ENCODE results near the gene ARHGAP31.
"Not testable (repeated sequence)": the region's sequence is repeated elsewhere in the genome, so short reads cannot be mapped to it uniquely, and the experiment has no call there.

ARHGAP31 gene, protein sequence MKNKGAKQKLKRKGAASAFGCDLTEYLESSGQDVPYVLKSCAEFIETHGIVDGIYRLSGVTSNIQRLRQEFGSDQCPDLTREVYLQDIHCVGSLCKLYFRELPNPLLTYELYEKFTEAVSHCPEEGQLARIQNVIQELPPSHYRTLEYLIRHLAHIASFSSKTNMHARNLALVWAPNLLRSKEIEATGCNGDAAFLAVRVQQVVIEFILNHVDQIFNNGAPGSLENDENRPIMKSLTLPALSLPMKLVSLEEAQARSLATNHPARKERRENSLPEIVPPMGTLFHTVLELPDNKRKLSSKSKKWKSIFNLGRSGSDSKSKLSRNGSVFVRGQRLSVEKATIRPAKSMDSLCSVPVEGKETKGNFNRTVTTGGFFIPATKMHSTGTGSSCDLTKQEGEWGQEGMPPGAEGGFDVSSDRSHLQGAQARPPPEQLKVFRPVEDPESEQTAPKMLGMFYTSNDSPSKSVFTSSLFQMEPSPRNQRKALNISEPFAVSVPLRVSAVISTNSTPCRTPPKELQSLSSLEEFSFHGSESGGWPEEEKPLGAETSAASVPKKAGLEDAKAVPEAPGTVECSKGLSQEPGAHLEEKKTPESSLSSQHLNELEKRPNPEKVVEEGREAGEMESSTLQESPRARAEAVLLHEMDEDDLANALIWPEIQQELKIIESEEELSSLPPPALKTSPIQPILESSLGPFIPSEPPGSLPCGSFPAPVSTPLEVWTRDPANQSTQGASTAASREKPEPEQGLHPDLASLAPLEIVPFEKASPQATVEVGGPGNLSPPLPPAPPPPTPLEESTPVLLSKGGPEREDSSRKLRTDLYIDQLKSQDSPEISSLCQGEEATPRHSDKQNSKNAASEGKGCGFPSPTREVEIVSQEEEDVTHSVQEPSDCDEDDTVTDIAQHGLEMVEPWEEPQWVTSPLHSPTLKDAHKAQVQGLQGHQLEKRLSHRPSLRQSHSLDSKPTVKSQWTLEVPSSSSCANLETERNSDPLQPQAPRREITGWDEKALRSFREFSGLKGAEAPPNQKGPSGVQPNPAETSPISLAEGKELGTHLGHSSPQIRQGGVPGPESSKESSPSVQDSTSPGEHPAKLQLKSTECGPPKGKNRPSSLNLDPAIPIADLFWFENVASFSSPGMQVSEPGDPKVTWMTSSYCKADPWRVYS (N-terminal part only)
- total RNA-seq = 25.5 to 63.5 reads per million in 2 experiments

GRCh38 chr3:119293871-119294695 is at the start of gene ARHGAP31:
ARHGAP31 (plus strand) TSS chr3:119294383; CDS start chr3:119294905, 522 bp downstream.
- DNase-seq (ENCODE audit: low read depth) = peak; percentile 80

GRCh38 chr3:119245778-119246177 is 48.4 kb upstream of the ARHGAP31 start:
- no peak for DNase-seq (ENCODE audit: low read depth)

DNA sequence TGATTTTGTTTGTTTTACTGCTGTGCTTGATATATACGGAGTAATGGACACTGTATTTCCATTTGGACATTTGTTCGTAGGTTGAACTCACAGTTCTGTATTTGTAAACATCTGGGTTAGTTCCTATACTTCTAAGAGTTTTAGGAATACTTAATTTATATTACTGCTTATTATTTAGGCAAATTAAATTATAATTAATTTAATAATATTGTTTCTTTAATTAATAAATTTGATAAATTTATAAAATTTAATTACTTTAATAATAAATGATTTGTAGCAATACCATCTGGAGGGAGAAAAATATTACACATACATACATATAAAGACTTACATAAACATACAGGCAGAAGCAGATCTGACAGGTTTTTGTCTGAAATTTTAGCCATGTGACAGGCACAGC is 39.0 kb upstream of the ARHGAP31 start:
- DNase-seq (ENCODE audit: low read depth) = no peak

GRCh38 chr3:119257111-119257510 is 37.1 kb upstream of the ARHGAP31 start:
- no peak for DNase-seq (ENCODE audit: low read depth)

- no peak for DNase-seq (ENCODE audit: low read depth)
These were observed 36.4 kb upstream of the ARHGAP31 start for GRCh38 chr3:119257654-119258410.

DNA sequence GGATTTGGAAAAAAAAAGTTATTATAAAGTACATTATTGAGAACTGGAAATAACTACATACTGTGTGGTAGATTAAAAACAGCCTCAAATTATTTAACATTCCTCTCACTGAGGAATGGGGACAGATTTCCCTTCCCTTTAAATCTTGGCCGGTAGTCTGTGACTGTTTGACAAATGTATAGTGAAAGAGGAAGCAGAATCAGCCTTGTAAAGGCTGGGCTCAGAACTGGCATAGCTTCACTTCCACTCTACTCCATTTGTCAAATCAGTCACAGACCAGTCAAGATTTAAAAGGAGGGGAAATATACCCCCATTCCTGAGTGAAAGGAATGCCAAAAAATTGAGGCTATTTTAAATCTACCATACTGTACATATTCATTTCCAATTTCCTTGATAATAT is 35.3 kb upstream of the ARHGAP31 start:
- no peak for DNase-seq (ENCODE audit: low read depth)

DNA sequence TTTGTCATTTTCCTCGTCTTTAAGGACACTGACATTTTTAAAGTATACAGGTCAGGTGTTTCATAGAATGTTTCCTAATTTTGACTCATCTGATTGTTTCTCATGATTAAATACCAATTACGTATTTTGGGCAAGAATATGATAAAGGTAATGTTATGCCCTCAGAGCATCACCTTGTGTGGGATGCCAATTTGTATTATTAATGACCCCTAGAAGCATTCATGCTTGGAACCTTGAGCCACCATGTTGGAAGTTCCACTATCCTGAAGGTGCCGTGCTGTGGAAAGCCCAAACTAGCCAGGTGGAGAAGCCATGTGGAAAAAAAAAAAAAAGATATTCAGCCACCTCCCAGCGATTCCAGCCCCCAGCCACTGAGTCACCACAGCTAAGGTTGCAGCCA is 34.4 kb upstream of the ARHGAP31 start:
- no peak for DNase-seq (ENCODE audit: low read depth)

DNA sequence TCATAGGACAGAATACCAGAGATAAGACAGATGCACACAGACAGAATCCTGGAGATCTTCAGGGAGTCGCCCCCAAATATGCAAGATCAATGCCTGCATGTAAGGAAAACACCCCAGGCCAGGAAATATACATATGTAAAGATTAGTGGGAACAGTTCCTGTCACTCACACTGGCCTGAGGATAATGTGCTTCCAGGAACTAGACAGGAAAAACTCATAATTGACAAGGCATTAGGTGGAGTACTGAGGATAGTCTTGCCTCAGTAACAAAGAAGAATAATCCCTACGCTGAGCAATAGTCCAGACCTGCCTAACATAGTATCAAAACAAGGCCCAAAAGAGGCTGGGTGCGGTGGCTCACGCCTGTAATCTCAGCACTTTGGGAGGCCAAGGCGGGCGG is 33.1 kb upstream of the ARHGAP31 start:
- DNase-seq (ENCODE audit: low read depth) = no peak

DNA sequence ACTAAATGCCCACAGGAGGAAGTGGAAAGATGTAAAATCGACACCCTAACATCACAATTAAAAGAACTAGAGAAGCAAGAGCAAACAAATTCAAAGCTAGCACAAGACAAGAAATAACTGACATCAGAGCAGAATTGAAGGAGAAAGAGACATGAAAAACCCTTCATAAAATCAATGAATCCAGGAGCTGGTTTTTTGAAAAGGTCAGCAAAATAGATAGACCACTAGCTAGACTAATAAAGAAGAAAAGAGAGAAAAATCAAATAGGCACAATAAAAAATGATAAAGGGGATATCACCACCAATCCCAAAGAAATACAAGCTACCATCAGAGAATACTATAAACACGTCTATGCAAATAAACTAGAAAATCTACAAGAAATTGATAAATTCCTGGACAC is 24.0 kb upstream of the ARHGAP31 start:
- DNase-seq (ENCODE audit: low read depth) = not testable (repeated sequence)

- DNase-seq (ENCODE audit: low read depth) = no peak
These were observed 17.5 kb upstream of the ARHGAP31 start for GRCh38 chr3:119276680-119277079.

- no peak for DNase-seq (ENCODE audit: low read depth)
These were observed 15.1 kb upstream of the ARHGAP31 start for GRCh38 chr3:119279101-119279554.

DNA sequence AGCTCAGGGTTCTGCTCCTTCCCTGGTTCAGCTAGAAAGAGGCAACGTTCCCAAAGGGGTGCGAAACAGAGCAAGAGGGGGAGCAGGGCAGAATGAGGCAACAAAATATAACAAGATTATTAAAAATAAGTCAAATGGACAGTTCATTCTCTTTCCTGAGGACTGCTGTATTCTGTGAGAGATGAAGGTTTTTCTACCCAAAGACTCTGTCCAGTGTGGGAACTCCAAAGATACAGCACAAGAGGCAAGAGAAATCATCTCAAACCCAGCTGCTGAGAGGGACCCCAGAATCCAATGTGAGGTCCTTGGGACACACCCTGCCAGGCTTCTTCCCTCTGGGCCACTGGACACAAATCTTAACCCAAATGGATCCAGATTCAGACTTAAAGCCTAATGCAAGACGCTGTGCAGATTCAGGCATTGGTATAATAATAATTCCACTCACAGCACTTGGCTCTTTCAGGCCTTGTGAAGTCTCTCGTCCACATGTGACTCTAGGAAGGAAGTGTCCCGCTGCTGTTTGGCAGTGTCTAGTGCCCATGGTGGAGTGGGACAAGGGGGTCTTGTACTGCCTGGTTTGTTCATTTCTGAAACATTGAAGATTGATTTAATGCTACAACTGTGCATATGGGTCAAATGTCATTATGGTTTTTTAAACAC is 14.5 kb upstream of the ARHGAP31 start:
- DNase-seq (ENCODE audit: low read depth) = no peak

DNA sequence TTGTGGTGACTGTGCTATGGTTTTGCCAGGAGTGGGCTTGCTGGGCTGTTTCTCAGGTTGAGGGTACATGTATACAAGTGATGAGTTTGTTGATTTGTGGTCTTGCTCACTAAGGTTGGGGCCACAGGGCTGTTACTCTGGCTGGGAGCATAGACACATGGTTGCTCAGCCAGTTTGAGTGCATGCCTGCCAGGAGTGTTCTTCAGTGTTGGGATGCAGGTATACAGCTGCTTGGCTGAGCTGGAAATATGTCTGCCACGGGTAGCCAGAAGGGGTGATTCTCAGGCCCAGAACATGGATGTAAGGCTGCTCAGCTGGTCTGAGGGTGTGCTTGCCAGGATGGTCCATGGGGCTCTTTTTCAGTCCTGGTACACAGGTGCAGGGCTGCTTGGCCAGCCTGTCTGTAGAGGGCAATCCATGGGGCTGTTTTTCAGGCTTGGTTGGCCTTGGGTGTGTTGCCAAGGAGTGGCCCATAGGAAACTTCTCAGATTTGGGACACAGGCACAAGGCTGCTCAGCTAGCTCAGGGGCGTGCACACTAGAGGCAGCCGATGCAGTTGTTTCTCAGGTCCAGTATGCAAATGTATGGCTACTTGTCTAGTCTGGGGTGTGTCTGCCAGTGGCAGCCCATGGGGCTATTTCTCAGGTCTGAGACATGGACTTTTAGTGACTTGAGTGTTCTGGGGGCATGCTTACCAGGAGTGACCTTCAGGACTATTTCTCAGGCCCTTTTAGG is 5.3 kb upstream of the ARHGAP31 start:
- DNase-seq (ENCODE audit: low read depth) = no peak

DNA sequence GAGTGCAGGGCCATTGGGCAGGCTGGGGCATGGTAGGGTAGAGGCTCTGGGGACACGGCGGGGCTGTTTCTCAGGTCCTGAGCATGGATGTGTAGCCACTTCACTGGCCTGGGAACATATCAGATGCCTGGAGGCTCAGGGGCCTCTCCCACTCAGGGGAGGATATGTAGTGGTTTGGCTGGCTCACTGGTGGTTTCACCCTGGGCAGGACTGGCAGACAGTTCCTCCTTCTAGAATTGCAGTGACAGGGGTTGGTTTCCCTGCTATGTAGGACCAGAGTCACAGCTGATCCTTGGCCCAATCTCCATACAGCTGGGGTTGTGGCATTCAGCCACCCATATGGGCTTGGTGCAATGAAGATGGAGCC is 4.8 kb upstream of the ARHGAP31 start:
- no peak for DNase-seq (ENCODE audit: low read depth)

DNA sequence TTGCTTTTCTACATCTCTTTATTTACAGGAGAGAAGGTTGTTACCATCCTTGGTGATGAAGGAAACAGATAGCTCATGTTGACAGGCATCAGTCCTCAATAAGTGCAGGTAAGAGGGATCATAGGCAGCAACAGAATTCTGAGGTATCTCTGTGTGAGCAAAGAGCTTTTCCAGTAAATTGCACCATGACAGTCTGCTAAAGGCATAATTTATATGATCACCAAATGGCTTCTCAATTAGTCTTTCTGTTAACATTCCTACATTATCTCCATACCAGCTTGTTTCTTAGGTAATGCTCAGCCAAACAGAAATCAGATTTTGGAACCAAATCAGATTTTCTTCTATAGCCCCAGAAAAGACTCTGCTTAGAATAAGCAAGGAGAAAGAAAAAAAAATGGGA is 3.6 kb upstream of the ARHGAP31 start:
- no peak for DNase-seq (ENCODE audit: low read depth)

DNA sequence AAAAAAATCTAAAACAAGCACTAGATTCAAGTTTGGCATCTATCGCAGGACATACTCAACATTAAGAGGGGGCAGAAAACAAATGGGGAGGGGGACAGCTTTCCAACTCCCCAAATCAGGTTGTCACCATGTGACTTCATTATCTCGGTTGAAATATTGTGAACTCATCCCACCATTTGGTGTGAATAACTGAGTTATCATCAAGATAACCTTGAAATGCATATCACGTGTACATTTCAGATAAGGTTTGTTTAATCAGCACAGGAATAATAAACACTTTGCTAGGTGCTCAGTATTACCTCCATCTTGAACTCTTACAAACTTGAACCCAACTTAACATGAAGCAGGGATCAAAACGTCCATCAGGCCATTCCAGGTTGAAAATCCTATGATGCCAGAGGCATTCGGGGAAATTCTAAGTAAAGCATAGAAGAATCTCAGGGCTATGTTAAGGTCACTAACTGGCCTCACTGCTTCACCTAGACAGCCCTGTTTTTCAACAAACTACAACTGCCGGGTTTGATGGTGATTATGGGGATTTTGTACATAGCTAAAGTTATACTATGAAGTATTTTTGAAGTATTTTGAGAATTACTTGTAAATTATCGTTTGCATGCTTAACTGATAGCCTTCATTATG is 3.0 kb upstream of the ARHGAP31 start:
- no peak for DNase-seq (ENCODE audit: low read depth)

DNA sequence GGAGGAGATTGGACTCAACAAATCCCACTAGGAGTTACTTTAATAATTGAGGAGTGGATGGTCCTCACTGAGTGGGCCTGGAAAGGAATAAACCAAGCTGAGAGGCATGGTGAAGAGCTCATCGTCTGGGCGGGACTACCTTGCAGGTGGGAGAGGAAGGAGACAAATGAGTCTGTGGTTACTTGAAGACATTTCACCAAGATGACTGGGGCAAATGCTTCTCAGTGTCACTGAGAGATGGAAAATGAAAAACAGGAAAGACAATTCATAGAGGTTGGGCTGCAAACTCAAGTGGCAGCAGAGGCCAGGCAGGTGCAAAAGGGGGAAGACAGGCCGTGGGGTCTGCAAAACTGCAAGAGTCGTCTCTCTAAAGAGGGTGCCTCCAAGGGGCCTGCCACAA is 1.5 kb upstream of the ARHGAP31 start:
- DNase-seq (ENCODE audit: low read depth) = no peak

GRCh38 chr3:119293105-119293870 is 895 bp upstream of the ARHGAP31 start:
- DNase-seq (ENCODE audit: low read depth) = no peak
